Fibroblast of lung (primary cell): ENCODE data around the gene MROH9.

Experiments
- CTCF ChIP-seq, 2 donors: IDR thresholded peaks in 1 of 2; conservative IDR thresholded peaks in 1 of 2; 1 replicate in 1 of 2; 2 replicates in 1 of 2; pipeline ENCODE4 v1.5.1; 2011 to 2012; ENCODE audit warnings: low read length in 2 of 2, control low read depth in 1 of 2, inconsistent platforms in 1 of 2, low read depth in 1 of 2, mild to moderate bottlenecking in 1 of 2
- EZH2 ChIP-seq: IDR thresholded peaks from 2 replicates; pipeline ENCODE4 v1.5.1; 2012; ENCODE audit warnings: low read length, control low read depth, mild to moderate bottlenecking; ENCODE audit errors: missing control alignments

GRCh38 chr1:170967042-170967910 lies 31.9 kb downstream of the MROH9 start:
- TF ChIP-seq CTCF (conservative IDR thresholded peaks at IDR 0.05 in 1 of 2, IDR thresholded peaks at IDR 0.05 in 1 of 2; ENCODE audit: low read depth in 1 of 2, low read length in 2 of 2): peak; percentile 62 to 75
- TF ChIP-seq EZH2: no peak
